COLO668 (cell line): Measurements from ENCODE around the gene MYH16.
"Not testable (repeated sequence)": the region's sequence is repeated elsewhere in the genome, so short reads cannot be mapped to it uniquely, and the experiment has no call there.

Experiments
- DNase-seq: peaks from one replicate; lab custom pipeline; 2025; ENCODE audit not compliant: unreplicated experiment; lab: John Stamatoyannopoulos, UW

Gene MYH16

DNA sequence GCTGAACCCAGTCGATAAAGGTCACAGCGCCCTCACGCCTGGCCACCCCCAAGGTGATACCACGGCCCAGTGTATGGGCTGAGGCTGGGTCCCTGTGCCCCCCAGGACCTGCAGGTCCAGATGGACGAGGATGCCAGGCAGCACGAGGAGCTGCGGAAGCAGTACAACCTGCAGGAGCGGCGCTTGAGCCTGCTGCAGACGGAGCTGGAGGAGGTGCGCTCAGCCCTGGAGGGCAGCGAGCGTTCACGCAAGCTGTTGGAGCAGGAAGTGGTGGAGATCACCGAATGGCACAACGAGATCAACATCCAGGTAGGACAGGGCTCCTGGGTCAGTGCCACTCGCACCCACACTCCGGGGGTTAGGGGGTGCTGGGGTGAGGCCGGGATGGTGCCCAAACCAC lies 28.9 kb downstream of the MYH16 start:
- DNase-seq = no peak

DNA sequence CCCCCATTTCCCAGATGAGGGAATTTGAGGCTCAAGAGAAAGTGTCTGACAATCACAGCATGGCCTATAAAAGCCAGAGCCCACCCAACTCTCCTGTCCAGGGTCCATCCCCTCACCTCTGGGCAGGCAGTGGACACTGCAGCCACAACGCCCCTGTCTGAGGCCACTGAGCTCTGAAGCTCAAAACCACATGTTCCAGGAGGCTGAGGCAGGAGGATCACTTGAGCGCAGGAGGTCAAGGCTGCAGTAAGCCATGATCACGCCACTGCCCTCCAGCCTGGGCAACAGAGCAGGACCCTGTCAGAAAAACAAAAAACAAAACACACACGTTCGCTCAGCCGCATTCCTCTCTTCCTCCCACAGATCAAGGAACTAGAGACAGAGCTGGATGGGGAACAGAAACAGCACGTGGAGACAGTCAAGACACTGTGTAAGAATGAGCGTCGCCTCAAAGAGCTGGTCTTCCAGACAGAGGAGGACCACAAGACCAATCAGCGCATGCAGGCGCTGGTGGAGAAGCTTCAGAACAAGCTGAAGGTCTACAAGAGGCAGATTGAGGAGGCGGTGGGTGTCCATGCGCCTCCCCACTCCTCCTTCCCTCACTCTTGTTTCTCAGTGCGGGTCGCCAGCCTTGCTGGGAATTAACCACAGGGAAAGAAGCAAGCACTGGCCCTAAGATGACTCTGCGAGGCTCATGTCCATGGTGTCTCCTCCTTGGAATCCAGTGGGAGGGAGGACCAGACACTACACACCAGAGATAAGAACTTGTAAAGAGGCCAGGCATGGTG lies 33.0 kb downstream of the MYH16 start:
- DNase-seq = no peak

DNA sequence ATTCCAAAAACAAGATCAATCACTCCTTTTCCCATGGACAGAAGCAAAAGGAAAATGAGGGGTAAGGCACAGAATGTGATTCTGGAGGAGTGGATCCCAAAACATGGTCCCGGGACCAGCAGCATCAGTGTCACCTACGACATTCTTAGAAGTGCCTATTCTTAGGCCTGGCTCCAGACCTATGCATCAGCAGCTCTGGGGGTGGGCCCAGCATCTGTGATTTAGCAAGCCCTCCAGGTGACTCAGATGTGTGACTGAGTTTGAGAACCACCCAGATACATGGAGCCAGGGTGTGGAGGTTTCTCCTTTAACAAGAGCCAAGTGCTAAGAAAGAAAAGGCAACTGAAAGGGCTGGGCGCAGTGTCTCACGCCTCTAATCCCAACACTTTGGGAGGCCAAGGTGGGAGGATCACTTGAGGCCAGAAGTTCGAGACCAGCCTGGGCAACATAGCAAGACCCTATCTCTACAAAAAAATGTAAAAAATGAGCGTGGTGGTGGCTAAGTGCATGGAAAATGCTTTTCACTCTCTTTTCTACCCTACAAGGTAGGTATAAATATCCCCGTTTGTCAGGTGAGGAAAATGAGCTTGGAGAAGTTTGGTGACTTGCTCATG lies 35.9 kb downstream of the MYH16 start:
- no peak for DNase-seq

DNA sequence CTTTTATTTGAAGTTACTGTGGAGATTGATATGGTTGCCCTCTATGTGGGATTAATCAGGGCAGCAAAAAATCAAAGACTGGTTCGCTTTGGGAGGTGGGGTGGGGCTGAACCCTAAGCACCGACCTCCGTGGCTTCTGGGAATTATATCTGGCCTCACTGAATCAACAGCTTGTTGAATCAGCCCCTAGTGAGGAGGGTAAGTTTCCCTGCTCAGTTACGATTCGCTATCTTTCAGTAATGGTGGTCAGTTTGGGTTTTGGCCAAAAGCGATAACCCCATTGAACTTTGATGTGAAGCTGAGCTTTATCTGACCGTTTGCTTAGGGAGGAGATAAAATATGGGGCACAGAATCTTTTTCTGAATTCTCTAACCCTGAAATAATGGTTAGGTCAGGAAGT lies 36.5 kb downstream of the MYH16 start:
- no peak for DNase-seq

DNA sequence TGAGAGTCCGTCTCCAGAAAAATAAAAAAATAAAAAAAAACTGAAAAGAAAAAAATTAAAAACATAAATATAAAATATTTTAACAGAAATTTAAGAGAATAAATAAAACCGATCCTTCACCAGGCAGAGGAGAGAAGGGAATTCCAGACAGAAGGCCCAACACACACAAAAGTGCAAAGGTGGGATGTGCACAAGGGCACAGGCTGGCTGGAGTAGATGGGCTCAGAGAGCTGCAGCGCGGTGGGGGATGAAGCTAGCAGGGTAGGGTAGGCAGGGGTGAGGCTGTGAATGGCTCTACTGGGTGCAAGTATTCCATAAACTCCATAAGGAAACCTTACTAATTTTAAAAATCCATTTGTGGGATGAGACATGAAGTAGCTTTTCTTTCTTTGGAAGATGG lies 37.4 kb downstream of the MYH16 start:
- no peak for DNase-seq

DNA sequence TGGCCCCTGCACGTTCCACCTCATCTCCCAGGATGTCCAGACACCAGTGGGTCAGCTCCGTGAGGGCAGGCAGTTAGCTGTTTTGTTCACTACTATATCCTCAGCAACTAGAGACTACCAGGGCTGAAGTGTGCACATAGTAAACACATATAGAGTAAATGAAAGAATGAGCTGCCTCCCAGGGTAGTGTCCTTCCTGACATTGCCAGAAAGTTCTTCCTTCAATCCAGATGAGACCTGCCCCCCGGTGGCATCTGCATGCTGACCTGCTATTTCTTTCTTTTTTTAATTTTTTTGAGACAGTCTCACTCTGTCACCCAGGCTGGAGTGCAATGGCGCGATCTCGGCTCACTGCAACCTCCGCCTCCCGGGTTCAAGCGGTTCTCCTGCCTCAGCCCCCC lies 39.1 kb downstream of the MYH16 start:
- no peak for DNase-seq

DNA sequence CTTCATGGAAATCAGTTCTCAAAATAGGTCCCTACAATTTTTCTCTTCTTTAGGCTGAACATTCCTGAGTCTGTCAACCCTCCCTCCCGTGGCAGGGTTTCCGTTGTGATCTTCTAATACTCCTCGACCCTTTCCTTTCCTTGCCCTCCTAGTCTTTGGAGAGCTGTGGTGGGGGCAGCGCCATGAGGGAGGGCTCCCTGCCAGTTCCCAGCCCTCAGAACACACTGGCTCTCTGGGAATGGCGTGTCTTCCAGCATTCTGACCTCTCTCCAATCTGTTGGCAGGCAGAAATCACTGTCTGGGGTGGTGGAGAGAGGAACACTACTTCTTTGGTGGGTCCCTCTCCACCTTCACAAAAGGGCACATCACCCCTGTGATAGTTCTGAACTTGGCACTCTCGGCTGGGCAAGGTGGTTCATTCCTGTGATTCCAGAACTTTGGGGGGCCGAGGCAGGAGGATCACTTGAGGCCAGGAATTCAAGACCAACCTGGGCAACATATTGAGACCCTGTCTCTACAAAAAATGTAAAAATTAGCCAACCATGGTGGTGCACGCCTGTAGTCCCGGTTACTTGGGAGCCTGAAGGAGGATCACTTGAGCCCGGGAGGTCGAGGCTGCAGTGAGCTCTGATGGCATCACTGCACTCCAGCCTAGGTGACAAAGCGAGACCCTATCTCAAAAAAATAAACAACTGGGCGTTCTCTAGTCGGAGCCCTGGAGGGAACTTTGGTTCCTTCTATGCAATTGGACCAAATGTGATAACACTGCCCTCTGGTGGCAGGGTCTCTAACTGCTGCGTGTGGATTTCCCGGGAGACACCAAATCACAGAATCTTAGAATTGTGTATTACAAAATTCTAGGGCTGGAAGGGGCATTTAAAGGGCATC lies 39.9 kb downstream of the MYH16 start:
- DNase-seq = peak; percentile 63

DNA sequence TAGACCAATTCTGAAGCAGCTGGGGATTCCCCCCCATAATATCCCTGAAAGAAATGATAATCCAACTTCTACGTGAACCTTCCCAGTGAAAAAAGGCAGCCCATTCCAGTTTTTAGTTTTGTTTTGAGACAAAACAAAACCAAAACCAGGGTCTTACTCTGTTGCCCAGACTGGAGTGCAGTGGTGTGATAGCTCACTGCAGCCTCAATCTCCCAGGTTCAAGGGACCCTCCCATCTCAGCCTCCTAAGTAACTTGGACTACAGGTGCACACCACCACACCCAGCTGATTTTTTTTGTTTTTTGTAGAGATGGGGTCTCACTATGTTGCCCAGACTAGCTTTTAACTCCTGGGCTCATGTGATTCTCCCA lies 40.5 kb downstream of the MYH16 start:
- no peak for DNase-seq

DNA sequence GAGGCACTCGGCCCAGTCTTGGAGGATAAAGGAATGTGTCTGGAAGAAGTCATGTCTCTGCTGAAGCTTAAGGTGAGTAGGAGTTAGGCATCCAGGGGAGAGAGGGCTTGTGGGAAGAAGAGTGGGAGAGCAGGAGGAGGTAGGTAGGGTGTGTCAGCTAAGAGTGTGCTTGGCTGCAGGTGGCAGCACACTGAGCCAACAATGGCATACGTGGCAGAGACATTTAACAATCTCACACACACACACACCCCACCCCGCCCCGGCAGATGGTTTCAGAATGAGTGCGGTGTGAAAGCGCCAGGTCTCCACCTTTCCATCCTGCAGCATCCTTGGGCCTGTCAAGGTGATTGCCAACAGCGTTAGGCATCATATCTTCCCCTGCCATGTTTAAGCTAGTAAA lies 41.9 kb downstream of the MYH16 start:
- DNase-seq = peak; percentile 22

DNA sequence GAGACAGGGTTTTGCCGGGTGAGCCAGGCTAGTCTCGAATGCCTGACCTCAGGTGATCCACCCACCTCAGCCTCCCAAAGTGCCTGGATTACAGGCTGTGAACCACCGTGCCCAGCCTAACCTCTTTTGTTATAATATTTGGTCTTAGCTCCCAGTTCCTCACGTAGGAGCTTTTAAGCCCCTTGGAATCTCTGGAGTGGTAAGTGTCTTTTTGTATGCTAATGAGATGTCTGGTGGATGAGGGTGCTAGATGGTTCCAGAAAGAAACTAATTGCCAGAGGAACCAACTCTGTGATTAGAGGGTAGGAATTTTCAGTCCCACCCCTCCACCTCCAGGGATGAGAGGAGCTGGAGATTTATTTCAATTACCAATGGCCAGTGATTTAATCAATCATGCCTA lies 47.7 kb downstream of the MYH16 start:
- DNase-seq = no peak

DNA sequence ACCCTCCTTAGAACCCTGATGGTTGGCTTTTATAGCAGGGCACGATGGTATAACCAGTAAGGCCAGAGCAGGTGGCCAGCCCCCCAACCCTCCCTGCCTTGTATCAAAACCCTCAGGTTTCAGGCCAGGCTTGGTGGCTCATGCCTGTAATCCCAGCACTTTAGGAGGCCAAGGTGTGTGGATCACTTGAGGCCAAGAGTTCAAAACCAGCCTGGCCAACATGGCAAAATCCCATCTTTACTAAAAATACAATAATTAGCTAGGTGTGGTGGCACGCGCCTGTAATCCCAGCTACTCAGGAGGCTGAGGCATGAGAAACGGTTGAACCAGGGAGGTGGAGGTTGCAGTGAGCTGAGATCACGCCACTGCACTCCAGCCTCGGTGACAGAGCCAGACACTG lies 50.0 kb downstream of the MYH16 start:
- DNase-seq = not testable (repeated sequence)

DNA sequence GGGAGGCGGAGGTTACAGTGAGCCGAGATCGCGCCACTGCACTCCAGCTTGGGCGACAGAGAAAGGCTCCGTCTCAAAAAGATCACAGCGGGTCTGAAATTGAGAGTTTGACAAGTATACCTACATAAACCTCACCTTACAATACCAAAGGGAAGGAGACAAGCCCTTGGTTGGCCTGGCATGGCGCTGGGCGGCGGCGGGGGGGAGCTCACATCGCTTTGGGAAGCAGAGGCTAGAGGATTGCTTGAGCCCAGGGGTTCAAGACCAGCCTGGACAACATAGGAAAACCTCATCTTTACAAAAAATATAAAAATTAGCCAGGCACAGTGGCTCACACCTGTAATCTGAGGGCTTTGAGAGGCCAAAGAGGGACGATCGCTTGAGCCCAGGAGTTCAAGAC lies 51.9 kb downstream of the MYH16 start:
- DNase-seq = no peak

DNA sequence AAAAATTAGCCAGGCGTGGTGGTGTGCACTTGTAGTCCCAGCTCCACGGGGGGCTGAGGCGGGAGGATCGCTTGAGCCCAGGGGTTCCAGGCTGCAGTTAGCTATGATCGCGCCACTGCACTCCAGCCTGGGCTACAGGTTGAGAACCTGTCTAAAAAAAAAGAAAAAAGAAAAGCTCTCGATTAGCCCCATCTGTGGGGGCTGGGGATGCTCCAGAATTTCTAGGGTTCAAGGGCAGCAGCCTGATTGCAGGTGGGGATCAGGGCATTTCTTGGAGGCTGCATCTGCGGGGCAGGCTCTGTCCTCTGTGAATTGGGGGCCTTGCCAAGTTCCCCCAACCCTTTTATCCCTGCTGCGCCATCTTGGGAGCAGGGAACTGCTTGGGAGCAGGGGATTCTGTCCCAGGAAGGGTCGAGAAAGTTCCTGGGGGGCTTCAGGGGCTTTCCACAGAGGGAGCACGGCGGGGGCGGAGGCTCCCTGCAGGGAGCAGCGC lies 52.4 kb downstream of the MYH16 start:
- DNase-seq = peak; percentile 14

DNA sequence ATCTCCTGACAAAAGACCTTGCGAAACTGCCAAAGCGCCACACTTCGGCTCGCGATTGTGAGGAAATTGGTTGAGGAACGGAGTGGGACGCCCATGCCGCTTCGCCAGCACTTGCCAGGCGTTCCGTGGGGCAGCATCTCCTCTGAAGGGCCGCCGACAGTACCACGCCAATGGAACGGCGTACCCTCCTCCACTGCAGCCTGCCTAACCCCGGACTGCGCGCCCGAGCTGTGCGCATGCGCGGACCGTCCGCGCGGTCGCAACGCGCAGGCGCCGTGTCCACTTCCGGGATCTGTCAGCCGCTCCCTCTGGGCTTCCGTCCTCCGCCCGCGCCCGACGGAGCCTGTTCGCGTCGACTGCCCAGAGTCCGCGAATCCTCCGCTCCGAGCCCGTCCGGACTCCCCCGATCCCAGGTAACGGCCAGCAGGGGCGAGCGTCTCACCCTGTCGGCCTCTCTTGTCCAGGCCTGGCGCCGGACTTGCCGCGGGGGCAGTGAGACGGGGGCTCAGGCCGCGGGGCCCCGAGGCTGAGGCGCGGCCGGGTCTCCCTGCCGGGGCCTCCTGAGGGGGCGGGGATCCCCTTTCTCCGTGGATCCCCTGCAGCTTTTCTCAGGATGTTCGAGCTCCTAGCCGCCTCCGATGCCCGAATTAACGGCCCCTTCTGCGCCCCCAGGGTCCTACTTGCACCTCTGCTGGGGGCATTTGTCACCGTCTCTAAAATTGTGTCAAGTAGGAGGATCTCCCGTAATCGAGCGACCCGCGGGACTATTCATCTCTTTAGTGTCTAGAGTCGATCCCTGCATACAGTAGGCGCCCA lies 53.2 kb downstream of the MYH16 start, which contains the start of gene ARPC1A:
ARPC1A (plus strand) TSS at position 307 of the 816 bp plus-strand sequence. CDS start 7,456 bp downstream, outside the sequence.
- DNase-seq = peak; percentile 95

DNA sequence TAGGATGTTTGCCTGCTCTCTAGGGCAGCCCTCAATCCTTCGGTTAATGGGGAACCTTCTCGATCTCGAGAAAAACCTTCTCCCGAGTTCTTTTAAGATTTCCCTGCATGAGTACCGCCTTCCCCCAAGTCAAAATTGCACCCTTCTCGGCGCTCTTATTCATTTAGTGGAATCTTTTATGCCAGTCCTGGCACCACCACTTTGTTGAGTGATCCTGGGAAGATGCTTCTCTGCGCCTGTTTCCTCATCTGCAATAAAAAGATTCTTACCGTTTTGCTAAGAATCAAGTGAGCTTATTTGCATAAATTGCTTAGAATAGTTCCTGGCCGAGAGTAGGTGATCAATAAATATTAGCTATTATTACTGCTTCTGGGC lies 53.8 kb downstream of the MYH16 start:
- DNase-seq = no peak

DNA sequence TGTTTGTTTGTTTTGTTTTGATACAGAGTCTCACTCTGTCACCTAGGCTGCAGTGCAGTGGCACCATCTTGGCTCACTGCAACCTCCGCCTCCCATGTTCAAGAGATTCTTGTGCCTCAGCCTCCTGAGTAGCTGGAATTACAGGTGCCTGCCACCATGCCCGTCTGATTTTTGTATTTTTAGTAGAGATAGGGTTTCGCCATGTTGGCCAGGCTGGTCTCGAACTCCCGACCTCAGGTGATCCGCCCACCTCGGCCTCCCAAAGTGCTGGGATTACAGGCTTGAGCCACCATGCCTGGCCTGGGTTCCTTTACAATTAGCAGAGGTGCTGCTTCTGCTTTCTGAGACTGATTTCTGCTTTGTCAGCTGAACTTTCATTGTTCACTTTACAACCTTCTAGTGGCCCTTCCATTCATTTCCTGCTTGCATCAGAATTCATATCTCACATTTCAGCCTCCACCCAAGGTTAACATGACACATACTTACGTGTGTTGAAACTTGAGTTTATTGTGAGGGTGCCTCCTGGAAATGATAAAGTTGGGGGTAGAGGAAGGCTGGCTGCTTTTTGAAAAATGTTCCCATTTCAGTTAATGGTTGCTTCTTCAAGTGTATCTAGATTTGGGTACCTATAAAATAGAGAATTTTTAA lies 57.8 kb downstream of the MYH16 start:
- not testable (repeated sequence) for DNase-seq

DNA sequence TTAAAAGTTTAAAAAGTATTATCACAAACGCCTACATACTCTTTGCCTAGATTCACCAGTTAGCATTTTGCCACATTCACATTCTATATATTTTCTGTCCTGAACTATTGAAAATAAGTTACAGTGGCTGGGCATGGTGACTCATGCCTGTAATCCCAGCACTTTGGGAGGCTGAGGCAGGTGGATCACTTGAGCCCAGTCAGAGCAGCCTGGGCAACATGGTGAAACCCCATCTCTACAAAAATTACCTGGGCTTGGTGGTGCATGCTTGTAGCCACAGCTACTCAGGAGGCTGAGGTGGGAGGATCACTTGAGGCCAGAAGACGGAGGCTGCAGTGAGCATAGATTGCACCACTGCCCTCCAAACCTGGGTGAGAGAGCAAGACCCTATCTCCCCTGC lies 58.4 kb downstream of the MYH16 start:
- no peak for DNase-seq

DNA sequence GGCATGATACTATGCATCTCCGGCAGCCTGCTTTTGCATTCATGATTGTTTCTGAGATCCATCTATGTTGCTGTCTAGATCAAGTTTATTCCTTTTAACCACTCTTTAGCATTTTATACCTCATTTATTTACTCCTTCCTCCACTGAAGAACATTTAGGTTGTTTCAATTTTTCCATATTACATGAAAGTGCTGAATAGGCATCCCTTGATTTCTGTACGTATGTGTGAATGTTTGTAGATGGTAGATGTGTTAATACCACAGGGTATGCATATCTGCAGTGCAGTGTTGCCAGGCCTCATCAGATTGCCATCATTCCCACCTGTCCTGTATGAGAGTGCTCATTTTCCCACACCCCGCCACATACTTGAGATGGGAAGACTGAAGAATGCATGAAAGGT lies 67.0 kb downstream of the MYH16 start:
- no peak for DNase-seq

DNA sequence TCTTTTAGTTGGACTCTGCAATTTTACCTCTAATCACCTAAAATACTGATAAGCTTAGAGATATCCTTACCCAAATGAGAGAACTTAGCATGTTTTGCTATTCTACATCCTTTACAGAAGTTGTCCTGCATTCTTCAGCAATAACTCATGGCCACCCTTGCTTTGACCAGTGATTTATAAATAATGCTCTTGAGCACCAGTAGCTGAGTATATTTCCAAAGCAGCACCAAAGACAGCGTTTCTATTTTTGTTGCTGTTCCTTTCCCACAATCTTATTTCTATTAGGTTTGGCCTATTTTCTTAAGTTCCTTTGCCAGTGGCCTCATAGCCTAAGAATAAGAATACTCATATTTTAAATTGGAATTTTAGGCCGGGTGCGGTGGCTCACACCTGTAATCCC lies 68.0 kb downstream of the MYH16 start:
- DNase-seq = no peak

DNA sequence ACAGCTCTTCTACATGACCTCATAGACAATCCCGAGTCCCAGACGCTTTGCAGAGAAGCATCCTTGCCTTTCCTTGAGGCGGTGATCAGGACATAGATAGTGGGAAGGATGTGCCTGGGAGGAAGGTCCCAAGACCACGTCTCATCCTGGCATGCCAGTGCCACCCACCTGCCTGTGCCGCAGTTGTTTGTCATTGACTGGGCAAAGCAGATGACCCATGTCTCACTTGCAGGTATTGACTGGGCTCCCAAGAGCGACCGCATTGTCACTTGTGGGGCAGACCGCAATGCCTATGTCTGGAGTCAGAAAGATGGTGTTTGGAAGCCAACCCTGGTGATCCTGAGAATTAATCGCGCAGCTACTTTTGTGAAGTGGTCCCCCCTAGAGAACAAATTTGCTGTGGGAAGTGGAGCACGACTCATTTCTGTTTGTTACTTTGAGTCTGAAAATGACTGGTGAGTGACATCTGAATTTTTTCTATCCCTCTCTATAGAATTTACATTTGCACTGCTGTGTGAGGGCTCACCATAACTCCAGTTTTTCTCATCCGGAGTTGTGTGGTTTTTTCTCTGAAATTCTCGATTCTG lies 71.5 kb downstream of the MYH16 start:
- DNase-seq = no peak
